ENCODE data around the gene CELF3.
"Not testable (repeated sequence)": the region's sequence is repeated elsewhere in the genome, so short reads cannot be mapped to it uniquely, and the experiment has no call there.

Gene CELF3

GRCh38 chr1:151693057-151693651, 23.4 kb downstream of the CELF3 start:
- FAIRE-seq: no peak

DNA sequence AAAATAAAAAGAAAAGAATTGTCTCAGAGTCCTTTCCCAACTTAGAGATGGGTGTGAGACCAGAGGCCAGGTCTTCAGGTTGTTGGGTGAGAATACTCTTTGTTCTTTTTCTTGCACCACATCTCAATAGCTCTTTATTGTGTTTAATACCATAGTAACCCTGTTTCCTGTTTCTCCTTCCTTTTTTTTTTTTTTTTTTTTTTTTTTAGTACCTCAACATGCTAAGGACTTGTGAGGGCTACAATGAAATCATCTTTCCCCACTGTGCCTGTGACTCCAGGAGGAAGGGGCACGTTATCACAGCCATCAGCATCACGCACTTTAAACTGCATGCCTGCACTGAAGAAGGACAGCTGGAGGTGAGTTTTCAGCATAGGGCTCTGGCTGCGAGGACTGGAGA, 24.4 kb downstream of the CELF3 start:
- FAIRE-seq: no peak

DNA sequence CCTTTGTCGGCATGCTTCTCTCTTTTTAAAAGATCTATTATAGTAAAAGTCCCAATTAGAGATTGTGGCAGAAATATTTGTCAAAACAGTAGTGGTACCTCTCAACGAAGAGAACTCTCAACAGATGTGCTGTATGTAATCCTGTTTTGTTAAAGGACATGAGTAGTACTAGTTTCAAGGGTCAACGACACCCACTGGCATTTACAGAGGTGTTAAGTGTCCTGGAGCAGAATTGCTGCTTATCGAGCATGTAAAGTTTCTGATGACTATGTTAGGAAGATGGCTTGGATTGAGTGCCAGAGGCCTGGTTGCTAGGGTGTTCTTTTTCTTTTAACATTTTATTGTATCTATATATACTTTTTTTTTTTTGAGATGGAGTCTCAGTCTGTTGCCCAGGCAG, 27.1 kb downstream of the CELF3 start:
- FAIRE-seq: no peak

GRCh38 chr1:151686561-151686960, 30.0 kb downstream of the CELF3 start:
- FAIRE-seq: no peak

- FAIRE-seq: no peak
Measured at GRCh38 chr1:151684128-151684527, 32.5 kb downstream of the CELF3 start.

DNA sequence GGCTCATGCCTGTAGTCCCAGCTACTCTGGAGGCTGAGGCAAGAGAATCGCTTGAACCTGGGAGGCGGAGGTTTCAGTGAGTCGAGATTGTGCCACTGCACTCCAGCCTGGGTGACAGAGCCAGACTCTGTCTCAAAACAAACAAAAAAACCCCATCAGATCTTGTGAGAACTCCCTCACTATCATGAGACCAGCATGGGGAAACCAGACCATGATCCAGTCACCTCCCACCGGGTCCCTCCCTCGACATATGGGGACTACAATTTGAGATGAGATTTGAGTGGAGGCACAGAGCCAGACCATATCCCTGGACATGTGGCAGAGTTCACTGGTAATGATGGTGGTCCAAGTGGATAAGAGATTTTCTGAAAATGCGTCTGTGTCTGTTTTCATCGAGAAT, 33.7 kb downstream of the CELF3 start:
- FAIRE-seq: not testable (repeated sequence)

GRCh38 chr1:151681923-151682322, 34.7 kb downstream of the CELF3 start:
- no peak for FAIRE-seq

- no peak for FAIRE-seq
Measured at GRCh38 chr1:151680826-151681225, 35.8 kb downstream of the CELF3 start.

DNA sequence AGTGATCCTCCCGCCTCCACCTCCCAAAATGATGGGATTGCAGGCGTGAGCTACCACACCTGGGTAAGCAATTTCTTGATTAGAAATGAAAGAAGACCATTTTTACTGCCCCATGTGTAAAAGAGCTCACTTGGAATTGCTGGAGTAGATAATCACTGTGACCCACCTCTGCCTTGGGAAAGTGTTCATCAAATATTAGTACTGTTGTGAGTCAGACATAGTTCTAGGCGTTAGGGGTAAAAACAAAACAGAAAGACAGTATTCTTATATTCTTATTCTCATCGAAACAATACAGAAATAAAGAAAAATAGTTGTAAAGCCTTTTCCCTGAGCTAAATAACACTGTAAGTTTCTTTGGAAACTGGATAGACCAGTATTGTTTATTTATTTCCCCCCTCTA, 36.2 kb downstream of the CELF3 start:
- FAIRE-seq: no peak

- FAIRE-seq: no peak
Measured at GRCh38 chr1:151673407-151673806, 43.2 kb downstream of the CELF3 start.

DNA sequence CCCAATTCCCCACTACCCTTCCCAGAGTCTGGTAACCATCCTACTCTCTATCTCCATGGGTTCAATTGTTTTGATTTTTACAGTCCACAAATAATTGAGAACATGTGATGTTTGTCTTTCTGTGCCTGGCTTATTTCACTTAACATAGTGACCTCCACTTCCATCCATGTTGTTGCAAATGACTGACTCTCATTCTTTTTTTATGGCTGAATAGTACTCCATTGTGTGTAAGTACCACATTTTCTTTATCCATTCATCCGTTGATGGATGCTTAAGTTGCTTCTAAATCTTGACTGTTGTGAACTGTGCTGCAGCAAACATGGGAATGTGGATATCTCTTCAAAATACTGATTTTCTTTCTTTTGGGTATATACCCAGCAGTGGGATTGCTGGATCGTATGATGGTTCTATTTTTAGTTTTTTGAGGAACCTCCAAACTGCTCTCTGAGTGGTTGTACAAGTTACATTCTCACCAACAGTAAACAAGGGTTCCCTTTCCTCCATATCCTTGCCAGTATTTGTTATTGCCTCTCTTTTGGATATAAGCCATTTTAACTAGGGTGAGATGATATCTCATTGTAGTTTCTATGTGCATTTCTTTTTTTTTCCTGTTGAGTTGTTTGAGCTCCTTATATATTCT, 46.4 kb downstream of the CELF3 start:
- FAIRE-seq: not testable (repeated sequence)

- no peak for FAIRE-seq
Measured at GRCh38 chr1:151668090-151668489, 48.5 kb downstream of the CELF3 start.

- FAIRE-seq: no peak
Measured at GRCh38 chr1:151661751-151662150, 54.9 kb downstream of the CELF3 start.

DNA sequence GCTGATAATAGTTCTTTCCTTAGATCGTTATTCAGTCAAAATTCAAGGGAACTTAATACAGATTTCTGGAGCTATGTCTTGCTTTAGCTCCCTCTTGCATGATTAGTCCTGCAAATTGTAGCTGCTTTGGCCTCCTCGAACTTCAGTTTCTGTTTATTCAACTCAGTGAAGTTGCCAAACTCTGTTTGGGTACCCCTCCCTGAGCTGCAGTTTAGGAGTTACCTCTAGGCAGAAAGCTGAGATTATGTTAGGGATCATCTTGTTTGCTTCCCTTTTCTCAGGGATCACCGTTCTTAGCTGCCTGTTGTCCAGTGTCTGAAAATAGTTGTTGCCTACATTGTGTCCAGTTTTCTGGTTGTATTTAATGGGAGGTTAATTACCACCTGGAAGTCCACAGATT, 61.2 kb downstream of the CELF3 start:
- no peak for FAIRE-seq

DNA sequence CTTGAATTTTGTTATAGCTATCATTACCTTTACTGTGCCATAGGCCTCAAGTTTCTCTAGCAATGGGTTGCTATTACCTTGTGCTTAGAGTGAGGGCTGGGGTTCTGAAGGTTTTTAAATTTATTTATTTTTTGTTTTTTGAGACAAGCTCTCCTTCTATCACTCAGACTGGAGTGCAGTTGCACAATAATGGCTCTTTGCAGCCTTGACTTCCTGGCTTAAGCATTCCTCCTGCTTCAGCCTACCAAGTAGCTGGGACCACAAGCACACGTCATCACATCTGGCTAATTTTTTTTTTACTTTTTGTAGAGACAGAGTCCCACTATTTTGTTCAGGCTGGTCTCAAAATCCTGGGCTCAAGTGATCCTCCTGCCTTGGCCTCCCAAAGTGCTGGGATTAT, 63.2 kb downstream of the CELF3 start:
- FAIRE-seq: no peak
